Measurements from ENCODE around the gene CCDC78. TPM values are rescaled to one million over a fixed set of nuclear protein-coding genes. Genes with fewer than 3 reads are reported as not detected.

CCDC78 gene
- total RNA-seq, 1 experiment from 2014 or later = 20.2 TPM

- TF ChIP-seq, protein P1, sequence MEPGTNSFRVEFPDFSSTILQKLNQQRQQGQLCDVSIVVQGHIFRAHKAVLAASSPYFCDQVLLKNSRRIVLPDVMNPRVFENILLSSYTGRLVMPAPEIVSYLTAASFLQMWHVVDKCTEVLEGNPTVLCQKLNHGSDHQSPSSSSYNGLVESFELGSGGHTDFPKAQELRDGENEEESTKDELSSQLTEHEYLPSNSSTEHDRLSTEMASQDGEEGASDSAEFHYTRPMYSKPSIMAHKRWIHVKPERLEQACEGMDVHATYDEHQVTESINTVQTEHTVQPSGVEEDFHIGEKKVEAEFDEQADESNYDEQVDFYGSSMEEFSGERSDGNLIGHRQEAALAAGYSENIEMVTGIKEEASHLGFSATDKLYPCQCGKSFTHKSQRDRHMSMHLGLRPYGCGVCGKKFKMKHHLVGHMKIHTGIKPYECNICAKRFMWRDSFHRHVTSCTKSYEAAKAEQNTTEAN (CRISPR knock-in tag; IDR thresholded peaks at IDR 0.05) = no peak
- TF ChIP-seq KAT7 (CRISPR knock-in tag; IDR thresholded peaks at IDR 0.05; ENCODE audit: borderline replicate concordance) = peak; percentile 16; the same call in 1 of the 2 replicates
- no peak for TF ChIP-seq CTCF (IDR thresholded peaks at IDR 0.05)
- TF ChIP-seq, protein P2, sequence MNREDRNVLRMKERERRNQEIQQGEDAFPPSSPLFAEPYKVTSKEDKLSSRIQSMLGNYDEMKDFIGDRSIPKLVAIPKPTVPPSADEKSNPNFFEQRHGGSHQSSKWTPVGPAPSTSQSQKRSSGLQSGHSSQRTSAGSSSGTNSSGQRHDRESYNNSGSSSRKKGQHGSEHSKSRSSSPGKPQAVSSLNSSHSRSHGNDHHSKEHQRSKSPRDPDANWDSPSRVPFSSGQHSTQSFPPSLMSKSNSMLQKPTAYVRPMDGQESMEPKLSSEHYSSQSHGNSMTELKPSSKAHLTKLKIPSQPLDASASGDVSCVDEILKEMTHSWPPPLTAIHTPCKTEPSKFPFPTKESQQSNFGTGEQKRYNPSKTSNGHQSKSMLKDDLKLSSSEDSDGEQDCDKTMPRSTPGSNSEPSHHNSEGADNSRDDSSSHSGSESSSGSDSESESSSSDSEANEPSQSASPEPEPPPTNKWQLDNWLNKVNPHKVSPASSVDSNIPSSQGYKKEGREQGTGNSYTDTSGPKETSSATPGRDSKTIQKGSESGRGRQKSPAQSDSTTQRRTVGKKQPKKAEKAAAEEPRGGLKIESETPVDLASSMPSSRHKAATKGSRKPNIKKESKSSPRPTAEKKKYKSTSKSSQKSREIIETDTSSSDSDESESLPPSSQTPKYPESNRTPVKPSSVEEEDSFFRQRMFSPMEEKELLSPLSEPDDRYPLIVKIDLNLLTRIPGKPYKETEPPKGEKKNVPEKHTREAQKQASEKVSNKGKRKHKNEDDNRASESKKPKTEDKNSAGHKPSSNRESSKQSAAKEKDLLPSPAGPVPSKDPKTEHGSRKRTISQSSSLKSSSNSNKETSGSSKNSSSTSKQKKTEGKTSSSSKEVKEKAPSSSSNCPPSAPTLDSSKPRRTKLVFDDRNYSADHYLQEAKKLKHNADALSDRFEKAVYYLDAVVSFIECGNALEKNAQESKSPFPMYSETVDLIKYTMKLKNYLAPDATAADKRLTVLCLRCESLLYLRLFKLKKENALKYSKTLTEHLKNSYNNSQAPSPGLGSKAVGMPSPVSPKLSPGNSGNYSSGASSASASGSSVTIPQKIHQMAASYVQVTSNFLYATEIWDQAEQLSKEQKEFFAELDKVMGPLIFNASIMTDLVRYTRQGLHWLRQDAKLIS (CRISPR knock-in tag; IDR thresholded peaks at IDR 0.05; ENCODE audit: borderline replicate concordance) = no peak
- TF ChIP-seq CREM (CRISPR knock-in tag; IDR thresholded peaks at IDR 0.05) = no peak
- 0 out of 2 replicates have a peak, but pooled peaks have one; percentile 19 for TF ChIP-seq FOXP4 (CRISPR knock-in tag; IDR thresholded peaks at IDR 0.05)
- TF ChIP-seq ATF1 (CRISPR knock-in tag; IDR thresholded peaks at IDR 0.05) = no peak
- TF ChIP-seq GRHL2 (CRISPR knock-in tag; IDR thresholded peaks at IDR 0.05; ENCODE audit: insufficient replicate concordance, severe bottlenecking) = no peak
- no peak for TF ChIP-seq ELF4 (CRISPR knock-in tag; IDR thresholded peaks at IDR 0.05; ENCODE audit: low read depth)
- no peak for TF ChIP-seq USF2 (CRISPR knock-in tag; IDR thresholded peaks at IDR 0.05)
- TF ChIP-seq ZMAT4 (CRISPR knock-in tag; IDR thresholded peaks at IDR 0.05) = no peak
- no peak for TF ChIP-seq NR3C1 (CRISPR knock-in tag; conservative IDR thresholded peaks at IDR 0.05; ENCODE audit: low read depth)
- 0 out of 2 replicates have a peak, but pooled peaks have one; percentile 23 for TF ChIP-seq GABPB1 (CRISPR knock-in tag; IDR thresholded peaks at IDR 0.05)
- TF ChIP-seq, protein P3, sequence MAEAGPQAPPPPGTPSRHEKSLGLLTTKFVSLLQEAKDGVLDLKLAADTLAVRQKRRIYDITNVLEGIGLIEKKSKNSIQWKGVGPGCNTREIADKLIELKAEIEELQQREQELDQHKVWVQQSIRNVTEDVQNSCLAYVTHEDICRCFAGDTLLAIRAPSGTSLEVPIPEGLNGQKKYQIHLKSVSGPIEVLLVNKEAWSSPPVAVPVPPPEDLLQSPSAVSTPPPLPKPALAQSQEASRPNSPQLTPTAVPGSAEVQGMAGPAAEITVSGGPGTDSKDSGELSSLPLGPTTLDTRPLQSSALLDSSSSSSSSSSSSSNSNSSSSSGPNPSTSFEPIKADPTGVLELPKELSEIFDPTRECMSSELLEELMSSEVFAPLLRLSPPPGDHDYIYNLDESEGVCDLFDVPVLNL (CRISPR knock-in tag; IDR thresholded peaks at IDR 0.05; ENCODE audit: borderline replicate concordance, low read depth) = no peak
- TF ChIP-seq FOXJ3 (CRISPR knock-in tag; IDR thresholded peaks at IDR 0.05; ENCODE audit: borderline replicate concordance) = no peak
Measured at GRCh38 chr16:680967-681745, 45.1 kb downstream of the CCDC78 start (continued).

Measured in WTC11 (cell line).